Measurements from ENCODE around the gene FAM228B. TPM values are rescaled to one million over a fixed set of nuclear protein-coding genes. Genes with fewer than 3 reads are reported as not detected.
A peak's percentile ranks its signal among the peaks of the same experiment; 100 is the strongest.

Gene FAM228B
- total and polyA plus RNA-seq, 9 of the 15 experiments (the other 6 are each of a cell fraction or from before 2014, with no cell fraction given): 1.1 to 3.7 (median 2.6) TPM

DNA sequence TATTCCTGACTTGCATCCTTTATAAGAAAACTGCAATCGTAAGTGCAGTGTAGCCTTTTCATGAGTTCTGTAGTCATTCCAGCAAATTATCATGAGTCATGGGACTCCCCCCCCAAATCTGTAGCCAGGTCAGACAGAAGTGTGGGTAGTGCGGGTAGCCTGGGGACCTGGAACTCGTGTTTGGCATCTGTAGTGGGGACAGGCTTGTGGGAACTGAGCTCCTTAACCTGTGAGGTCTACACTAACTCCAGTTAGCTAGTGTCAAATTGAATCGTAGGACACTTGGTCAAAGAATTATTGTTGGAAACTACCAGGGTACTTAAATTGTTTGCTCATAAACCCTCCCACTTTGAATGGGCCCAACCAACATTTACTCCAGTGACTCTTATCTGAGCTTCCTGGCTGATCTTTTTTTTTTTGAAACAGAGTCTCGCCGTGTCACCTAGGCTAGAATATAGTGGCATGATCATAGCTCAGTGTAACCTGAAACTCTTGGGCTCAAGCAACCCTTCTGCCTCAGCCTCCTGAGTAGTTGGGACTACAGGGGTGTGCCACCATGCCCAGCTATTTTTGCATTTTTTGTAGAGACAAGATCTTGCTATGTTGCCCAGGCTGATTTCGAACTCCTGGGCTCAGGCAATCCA, 12.5 kb upstream of the FAM228B start:
- peaks cover 4 to 14% of the 10 kb centered on the region in 2 experiments; a peak in 3 of 5 replicates for H3K4me1 ChIP-seq (replicated peaks in 1 of 2; ENCODE audit: control insufficient read depth in 2 of 2, insufficient read depth in 2 of 2, low read length in 2 of 2)
- intact Hi-C loops (cut with micrococcal nuclease) (no loop called here), in situ Hi-C loops (cut with MboI) (no loop called here)
- 0 out of 4 replicates have a peak overlapping the region, but pooled peaks of 1 of the 2 experiments have one; percentile 9 for H3K9ac ChIP-seq (ENCODE audit: insufficient read depth in 1 of 2, low read depth in 2 of 2, low read length in 2 of 2)
- BruUV-seq (replicated peaks): no TSS peak
- no peaks in the 10 kb centered on the region for H3K9me1 ChIP-seq (ENCODE audit: control insufficient read depth, insufficient read depth, low read length)
- H3K4me2 ChIP-seq (ENCODE audit: insufficient read depth, low read length): peak overlapping the region; percentile 61; the same call in 1 of the 2 replicates
- H3K27ac ChIP-seq (ENCODE audit: extremely low read depth, low read depth, low read length): peak overlapping the region; percentile 54; the same call in 2 of the 3 replicates
- 0 out of 2 replicates have a peak, but pooled peaks cover 3% of the 10 kb centered on the region for H3K9me3 ChIP-seq (replicated peaks; ENCODE audit: control insufficient read depth, insufficient read depth, low read depth, low read length)
- no peak overlapping the region for H3K4me3 ChIP-seq
- H3K27me3 ChIP-seq (ENCODE audit: control insufficient read depth in 2 of 2, insufficient read depth in 2 of 2, low read length in 2 of 2): no peaks in the 10 kb centered on the region
- DNase-seq (ENCODE audit: extremely low read depth in 1 of 4, low spot score in 3 of 4): peak in 2 of 4 experiments; percentile 31 to 49
- H3K79me2 ChIP-seq (ENCODE audit: control insufficient read depth, insufficient read depth, low read length): no peaks in the 10 kb centered on the region
- WGBS (ENCODE audit: insufficient coverage, low coverage, missing lambda C conversion rate): 22% methylated on average over 7 of the region's 7 CpGs
- peak; percentile 64 for FAIRE-seq
- ChIA-PET CTCF (ENCODE audit: low intra/inter-chr PET ratio) (no interaction called here), POLR2A (interaction anchor here (0.8 to 2.7 kb wide), 6 partner anchors 8 to 57 kb away, joined by 3 to 25 read pairs (median 3); partner anchors contain the start of genes FAM228B and PFN4)
- peak; percentile 85 for ATAC-seq
- H2AFZ ChIP-seq (ENCODE audit: low read depth, low read length): peak overlapping the region; percentile 71
- H3K36me3 ChIP-seq (ENCODE audit: control insufficient read depth, insufficient read depth, low read length): no peaks in the 10 kb centered on the region
- no peaks in the 10 kb centered on the region for H4K20me1 ChIP-seq (replicated peaks; ENCODE audit: control insufficient read depth, insufficient read depth, low read length)
- TF ChIP-seq NFE2 (IDR thresholded peaks at IDR 0.05; ENCODE audit: low read depth) (peak; percentile 50; the same call in 1 of the 2 replicates), RFX5 (IDR thresholded peaks at IDR 0.05; ENCODE audit: low read depth, low read length) (no peak), ZNF316 (IDR thresholded peaks at IDR 0.05) (peak; percentile 45), ILK (tag; IDR thresholded peaks at IDR 0.05; ENCODE audit: borderline replicate concordance, low read depth) (no peak), MAFG (tag; conservative IDR thresholded peaks at IDR 0.05) (peak; percentile 65), FOSL1 (tag; conservative IDR thresholded peaks at IDR 0.05) (0 out of 2 replicates have a peak, but pooled peaks have one; percentile 23), HNRNPL (IDR thresholded peaks at IDR 0.05; ENCODE audit: low read depth, low read length) (no peak), ATF7 (IDR thresholded peaks at IDR 0.05) (peak; percentile 30; the same call in 1 of the 2 replicates), KAT7 (CRISPR knock-in tag; IDR thresholded peaks at IDR 0.05; ENCODE audit: borderline replicate concordance) (no peak), XRCC4 (IDR thresholded peaks at IDR 0.05; ENCODE audit: extremely low read depth, insufficient read depth, insufficient read length) (no peak), NCOA2 (IDR thresholded peaks at IDR 0.05; ENCODE audit: partially characterized antibody in 2 of 2) (no peak), ZNF384 (IDR thresholded peaks at IDR 0.05; ENCODE audit: low read depth, low read length) (peak; percentile 84), ATF1 (CRISPR knock-in tag; IDR thresholded peaks at IDR 0.05) (no peak), ATF1 (tag; IDR thresholded peaks at IDR 0.05) (0 out of 2 replicates have a peak, but pooled peaks have one; percentile 14)
- TF ChIP-seq, protein P1, sequence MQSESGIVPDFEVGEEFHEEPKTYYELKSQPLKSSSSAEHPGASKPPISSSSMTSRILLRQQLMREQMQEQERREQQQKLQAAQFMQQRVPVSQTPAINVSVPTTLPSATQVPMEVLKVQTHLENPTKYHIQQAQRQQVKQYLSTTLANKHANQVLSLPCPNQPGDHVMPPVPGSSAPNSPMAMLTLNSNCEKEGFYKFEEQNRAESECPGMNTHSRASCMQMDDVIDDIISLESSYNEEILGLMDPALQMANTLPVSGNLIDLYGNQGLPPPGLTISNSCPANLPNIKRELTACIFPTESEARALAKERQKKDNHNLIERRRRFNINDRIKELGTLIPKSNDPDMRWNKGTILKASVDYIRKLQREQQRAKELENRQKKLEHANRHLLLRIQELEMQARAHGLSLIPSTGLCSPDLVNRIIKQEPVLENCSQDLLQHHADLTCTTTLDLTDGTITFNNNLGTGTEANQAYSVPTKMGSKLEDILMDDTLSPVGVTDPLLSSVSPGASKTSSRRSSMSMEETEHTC (IDR thresholded peaks at IDR 0.05): no peak
- TF ChIP-seq, protein P2, sequence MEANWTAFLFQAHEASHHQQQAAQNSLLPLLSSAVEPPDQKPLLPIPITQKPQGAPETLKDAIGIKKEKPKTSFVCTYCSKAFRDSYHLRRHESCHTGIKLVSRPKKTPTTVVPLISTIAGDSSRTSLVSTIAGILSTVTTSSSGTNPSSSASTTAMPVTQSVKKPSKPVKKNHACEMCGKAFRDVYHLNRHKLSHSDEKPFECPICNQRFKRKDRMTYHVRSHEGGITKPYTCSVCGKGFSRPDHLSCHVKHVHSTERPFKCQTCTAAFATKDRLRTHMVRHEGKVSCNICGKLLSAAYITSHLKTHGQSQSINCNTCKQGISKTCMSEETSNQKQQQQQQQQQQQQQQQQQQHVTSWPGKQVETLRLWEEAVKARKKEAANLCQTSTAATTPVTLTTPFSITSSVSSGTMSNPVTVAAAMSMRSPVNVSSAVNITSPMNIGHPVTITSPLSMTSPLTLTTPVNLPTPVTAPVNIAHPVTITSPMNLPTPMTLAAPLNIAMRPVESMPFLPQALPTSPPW (CRISPR knock-in tag; IDR thresholded peaks at IDR 0.05): 0 out of 2 replicates have a peak, but pooled peaks have one; percentile 19
